Stimulated activated CD8-positive, alpha-beta memory T cell treated with anti-CD3 and anti-CD28 coated beads, Interleukin-7, amount 100 ng/mL, for 24 hours (primary cell): ENCODE results near the gene MAP3K20.
"Not testable (repeated sequence)": the region's sequence is repeated elsewhere in the genome, so short reads cannot be mapped to it uniquely, and the experiment has no call there.

Experiments used
- DNase-seq: peaks from one replicate; pipeline ENCODE4 v3.0.0-alpha.2; 2020; ENCODE audit warnings: low read depth

MAP3K20 gene

DNA sequence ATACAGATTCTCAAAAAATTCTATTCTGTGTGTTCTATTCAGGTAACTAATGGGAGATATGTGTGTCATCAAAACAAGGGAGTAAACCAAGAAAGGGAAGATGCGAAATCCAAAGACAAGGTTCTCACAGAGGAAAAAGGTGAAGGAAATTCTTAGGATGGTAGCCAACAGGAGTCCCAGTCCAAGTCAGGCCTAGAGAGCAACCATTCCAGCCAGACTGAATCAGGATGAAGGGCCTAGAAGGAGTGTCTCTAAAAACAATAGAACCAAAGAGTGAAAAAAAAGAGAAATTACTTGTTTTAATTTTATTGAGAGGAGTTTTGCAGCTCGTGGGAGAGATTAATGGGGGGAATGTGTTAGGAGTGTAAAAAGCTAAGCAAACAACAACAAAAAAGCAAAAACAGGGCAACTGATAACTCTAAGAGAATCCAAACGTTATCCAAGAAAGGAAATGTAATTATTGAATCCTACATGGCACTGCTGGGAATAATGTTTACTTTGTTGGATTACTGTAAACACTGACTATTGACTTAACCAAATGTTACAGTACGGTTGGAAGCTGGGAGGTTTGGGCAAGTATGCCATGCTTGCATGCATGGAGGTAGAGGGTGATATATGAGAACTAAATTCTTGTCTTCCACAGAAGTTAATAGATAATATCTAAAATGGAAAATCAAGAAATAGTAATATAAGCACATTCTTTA lies 12.3 kb downstream of the MAP3K20 start:
- no peak for DNase-seq

DNA sequence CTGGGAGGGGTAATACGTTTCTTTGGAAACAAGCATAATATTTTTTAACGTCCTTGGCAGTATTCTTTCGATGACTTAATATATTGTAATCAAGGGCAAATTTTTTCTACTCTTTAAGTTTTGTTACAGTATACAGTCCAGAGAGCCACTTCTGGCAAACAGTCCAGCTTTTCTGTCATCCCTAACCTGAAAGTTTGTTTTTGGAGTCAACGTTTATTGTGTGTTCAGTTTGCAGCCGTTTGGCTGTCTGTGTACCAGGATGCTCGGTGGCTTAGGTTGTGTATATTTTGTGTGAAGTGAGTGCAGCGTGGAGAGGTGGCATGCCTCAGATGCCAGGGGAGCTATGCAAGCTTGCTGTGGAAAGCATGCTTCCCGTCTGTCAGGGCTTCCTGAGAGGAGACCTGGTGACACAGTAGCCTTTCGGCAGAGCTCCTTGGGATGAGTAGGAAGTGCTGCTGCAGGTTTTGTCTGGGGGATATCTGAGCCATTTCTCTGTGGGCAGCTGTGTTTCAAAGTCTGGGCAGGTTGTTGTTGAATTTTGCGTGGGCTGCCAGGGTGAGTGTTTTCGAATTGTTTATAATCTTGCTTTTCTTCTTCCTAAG lies 14.7 kb downstream of the MAP3K20 start:
- DNase-seq, result no peak

DNA sequence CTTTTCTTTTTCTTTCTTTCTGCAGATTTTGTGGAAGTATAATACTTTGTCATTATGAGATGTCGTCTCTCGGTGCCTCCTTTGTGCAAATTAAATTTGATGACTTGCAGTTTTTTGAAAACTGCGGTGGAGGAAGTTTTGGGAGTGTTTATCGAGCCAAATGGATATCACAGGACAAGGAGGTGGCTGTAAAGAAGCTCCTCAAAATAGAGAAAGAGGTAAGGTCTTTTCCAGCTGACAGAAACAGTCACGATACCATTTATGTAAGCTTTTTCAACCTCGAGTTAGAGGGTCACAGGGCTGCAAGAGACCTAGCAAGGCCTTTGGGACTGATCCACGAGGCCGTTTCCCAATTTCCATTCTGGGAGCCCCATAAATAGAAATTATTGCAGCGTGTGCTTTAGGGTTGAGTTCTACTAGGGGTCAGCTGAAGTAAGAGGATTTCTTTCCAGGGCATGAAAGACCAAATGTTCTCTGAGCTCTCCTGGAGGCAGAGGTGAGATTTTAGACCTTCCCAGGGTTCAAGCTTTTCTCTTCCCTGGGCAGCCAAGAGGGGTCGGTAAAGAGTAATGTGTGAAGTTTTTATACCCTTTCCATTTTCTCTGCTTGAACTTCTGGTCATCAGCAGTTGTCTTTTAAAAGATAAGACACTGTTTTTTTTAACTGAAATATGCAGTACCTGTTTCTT lies 15.5 kb downstream of the MAP3K20 start:
- DNase-seq, result no peak

DNA sequence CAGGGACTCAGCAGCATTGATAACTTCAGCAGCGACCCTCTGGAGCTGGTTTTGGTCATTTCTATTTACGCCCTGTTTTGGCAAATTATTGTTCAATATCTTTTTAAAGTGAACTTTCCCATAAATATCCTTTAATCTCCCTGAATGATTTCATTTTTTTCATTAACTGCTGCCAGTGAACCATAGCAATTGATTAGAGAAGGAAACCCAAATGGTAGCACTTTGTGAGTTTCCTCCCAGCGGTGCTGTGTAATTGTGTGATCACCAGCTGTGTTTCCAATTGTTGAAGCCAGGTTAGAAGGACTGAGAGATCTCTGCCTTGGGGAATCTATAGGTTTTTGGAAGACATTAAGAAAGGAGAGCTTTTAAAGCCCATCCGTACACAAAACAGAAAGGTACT lies 16.3 kb downstream of the MAP3K20 start:
- DNase-seq, result no peak

DNA sequence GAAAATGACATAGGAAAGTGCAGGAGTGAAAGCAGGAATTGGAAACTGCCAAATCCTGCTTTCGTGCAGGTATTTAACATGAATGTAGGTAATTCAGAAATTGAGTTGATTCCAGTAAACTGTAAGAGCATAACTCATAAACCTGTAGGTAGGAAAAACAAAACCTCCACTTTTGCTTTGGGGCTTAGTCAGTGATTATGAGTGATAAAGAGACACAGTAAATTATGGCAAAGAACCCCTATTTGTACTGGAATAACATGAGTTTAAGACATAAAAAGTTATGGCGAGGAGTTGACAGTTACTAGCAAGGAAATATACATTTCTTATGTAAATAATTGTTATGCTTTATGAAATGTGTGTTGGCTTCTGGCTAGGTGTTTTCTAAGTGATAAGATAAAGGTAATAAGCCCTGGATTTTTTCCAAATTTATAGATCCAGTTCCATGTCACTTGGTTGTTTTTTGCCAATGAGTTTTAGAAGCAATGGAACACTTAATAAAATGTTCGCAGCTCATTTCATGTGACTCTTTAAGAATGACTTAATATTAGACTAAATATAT lies 17.3 kb downstream of the MAP3K20 start:
- no peak for DNase-seq

DNA sequence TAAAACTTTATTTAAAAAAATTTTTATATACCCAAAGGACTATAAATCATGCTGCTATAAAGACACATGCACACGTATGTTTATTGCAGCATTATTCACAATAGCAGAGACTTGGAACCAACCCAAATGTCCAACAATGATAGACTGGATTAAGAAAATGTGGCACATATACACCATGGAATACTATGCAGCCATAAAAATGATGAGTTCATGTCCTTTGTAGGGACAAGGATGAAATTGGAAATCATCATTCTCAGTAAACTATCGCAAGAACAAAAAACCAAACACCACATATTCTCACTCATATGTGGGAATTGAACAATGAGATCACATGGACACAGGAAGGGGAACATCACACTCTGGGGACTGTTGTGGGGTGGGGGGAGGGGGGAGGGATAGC lies 18.0 kb downstream of the MAP3K20 start:
- DNase-seq, result not testable (repeated sequence)

DNA sequence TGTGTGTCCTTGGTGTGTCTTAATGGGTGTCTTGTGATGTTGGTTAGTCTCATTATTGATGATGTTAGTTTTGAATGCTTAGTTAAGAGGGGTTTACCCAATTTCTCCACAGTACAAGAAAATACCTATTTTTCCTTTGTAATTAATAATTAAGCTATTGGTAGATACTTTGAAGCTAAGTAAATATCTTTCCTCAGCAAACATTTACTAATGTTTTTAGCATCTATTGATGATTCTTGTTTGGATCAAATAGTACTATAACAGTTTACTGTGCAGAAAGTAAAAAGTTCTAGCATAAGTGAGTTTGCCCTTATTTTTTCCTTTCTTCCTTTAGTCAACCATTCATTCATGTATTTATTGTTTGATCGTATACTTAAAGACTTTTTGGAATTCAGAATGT lies 19.1 kb downstream of the MAP3K20 start:
- DNase-seq, result no peak

DNA sequence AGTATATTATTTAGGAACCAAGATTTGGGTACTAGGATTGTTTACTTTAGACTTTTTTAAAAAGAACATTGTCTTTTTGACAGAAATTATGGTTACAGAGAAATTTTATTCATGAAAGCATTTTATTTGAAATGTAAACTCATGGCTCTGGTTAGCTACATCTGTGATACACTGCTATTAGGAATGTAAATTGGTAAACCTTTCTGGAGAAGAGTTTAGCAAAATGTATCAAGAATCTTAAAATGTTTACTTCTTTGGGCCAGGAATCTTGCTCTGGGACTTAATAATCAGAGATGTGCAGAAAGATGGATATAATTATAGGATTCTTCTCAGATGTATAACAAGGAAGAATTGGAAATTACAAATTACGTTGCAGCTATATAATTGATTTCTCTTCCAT lies 19.7 kb downstream of the MAP3K20 start:
- no peak for DNase-seq

DNA sequence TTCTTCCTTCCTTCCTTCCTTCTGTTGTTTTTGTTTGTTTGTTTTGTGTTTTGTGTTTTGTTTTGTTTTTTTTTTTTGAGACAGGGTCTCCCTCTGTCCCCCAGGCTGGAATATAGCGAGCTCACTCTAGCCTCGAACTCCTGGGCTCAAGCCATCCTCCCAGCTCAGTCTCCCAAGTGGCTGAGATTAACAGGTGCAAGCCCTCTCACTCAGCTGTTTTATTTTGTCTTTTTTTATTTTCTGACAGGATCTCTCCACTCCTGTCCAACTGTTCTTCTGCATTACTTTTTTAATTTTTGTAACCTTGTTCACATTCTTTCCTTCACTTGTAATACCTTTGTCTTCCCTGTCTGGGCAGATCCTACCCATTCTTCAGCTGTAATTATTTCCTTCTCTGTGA lies 23.6 kb downstream of the MAP3K20 start:
- DNase-seq, result no peak

DNA sequence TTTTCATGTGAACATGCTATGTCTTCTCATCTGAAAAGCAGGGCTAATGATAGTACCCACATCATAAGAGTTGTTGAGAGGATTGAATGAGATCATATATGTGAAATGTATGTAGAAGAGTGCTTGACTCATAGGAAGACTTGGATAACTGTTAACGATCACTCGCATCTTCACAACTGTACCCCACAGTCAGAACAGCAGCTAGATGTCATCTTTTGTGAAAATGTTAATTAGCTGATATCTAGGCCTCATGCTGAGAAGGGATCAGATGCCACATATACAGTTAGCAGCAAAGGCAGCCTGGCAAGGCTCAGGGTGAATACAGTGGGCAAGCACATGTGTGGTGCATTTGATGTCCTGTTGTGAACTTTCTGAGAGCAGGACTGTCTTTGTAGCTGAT lies 24.2 kb downstream of the MAP3K20 start:
- DNase-seq, result no peak

DNA sequence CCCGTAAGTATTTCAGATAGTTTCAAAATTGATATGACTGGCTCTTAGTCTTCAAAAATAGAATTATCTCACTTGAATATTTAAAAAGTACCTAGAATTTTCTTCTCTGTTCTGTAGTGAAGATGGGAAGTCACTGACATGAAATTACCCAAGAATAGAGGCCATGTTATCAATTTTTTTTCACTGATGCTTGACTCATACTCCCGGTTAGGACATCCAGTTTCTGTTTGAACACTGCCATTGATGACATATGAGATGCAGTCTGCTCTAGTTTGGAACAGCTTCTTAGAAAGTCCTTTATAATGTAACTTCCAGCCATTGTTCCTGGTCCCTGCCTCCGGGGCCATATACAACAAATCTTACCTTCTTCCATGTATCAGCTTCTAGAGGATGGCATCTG lies 26.0 kb downstream of the MAP3K20 start:
- DNase-seq, result no peak

DNA sequence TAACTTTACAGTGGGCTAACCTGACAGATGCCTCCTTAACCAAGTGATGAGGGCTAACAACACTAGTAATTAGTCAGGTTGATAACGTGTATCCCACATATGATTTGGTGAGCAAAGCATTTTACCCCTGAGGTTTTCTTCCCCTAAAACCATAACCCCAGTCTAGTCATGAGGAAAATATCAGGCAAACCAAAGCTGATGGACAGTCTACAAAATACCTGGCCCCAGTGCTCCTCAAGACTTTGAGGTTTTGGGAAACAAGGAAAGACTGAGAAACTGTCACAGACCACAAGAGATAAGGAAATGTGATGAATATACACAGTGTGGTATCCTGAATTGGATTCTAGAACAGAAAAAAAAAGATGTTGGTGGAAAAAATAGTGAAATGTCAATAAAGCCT lies 28.5 kb downstream of the MAP3K20 start:
- no peak for DNase-seq

DNA sequence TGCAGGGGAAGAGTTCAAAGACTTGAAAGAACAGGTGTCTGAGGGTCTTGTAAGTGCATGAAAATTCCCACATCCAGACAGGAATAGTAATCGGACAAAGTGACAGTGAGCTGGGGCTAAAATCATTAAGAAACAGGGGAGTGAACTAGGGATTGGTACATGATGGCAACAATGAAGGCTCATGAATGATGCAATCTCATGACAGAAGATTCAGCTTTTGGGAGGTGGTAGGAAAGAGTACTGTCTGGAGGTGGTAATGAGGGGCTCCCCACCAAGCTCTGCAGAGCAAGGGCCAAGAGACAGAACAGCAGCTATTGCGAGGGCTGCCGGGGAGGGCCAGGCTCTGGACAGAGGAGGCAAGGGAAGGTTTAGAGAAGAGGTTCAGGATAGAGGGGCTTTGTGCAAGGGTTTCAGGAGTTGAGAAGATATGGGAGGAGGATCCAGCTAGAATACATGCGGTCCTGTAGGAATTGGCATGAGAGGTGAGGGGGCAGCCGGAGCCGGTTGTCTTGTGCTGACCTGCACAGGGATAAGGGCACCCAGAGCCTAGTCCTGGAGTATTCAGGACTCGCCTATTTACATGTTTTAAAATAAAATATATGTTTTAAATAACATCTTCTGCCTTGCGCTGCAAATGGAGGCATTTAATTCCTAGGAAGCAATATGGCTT lies 31.4 kb downstream of the MAP3K20 start:
- no peak for DNase-seq

DNA sequence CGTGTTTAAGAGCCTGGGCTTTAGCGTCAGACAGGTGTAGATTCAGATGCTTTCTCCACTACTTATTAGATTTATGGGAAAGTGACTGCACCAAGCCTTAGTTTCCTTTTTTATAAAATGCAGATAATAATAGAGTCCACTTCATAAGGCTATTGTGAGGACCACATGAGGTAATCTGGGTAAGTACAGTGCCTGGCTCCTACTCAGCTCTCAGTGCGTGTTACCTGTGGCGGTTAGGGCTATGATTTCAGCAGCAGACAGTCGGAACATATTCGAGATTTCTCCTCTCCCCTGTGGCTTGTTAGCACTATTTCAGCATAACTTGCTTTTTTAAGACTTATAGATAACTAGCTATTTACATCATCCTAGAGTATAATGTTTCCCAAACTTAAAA lies 32.0 kb downstream of the MAP3K20 start:
- no peak for DNase-seq

DNA sequence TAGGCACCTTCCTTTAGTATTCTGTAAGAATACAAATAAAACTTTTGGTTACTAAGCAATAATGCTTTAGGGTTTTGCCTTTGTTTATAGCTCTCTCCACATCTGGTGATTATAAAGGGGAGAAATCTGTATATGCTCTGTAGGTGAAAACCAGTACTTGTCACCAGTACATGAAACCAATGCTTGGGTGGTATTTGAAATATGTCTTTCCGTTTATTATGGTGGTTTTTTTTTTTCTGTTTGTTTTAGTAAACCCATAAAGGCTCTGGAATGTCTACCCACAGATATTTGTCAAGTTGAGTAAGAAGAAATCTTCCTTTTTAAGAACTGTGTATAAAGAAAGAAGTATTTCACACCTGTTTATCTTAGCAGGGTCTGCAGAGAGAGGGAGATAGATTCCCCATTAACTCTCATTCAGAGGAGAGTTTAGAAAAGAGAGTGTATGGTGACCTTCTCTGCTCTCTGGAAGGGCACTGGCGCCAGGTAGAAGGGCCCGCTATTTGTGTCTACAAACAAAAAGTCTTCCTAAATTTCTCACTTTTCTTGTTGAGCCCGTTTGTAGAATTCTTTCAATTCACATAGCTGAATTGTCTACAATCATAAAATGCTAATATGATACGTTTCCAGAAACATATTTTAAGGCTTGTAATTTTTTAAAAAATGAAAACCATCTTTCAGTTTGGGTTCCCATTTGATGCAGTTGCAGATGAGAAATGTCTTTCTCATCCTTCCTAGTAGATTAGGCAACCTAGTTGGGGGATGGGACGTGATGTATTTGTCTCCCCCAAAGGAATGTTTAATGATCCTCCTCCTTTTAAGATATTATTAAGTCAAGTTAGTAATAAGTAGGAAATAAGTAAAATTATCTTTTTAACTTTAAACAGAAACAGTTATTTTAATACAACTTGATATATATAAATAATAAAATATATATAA lies 33.9 kb downstream of the MAP3K20 start:
- DNase-seq, result no peak

DNA sequence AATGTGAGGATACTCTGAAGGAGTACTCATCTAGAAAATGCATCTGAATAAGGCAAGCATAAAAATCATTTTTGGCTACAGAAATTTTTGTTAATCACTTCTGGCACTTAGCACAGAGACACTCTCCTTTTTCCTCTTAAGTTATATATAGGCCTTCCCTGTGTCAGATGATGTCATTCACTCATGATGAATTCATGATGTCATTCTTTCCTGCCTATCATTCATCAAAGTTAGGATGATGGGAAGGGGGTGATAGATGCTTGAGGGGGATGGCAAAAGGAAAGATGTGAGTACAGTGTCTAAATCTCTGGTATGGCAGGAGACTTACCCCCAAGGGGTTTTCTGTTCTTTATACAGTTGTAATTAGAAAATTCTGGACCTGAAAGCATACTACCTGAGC lies 42.0 kb downstream of the MAP3K20 start:
- DNase-seq, result no peak

DNA sequence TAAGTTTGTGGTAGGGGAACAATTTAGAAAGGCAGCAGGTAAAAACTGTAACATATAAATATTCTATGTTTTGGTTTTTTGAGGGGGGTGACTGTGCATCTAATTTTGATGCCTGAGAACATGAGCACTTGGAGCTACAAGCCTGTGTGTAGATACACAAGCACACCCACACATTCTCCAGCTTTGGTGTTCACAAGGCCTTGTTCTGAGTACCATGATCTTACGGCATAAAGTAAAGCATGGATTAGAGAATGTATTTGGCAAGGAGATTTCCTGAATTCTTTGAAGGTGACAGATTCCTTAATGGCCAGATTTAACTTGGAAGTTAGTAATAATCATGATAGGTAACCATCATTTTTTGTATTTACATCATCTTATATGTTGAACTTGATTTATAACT lies 42.7 kb downstream of the MAP3K20 start:
- DNase-seq, result no peak

DNA sequence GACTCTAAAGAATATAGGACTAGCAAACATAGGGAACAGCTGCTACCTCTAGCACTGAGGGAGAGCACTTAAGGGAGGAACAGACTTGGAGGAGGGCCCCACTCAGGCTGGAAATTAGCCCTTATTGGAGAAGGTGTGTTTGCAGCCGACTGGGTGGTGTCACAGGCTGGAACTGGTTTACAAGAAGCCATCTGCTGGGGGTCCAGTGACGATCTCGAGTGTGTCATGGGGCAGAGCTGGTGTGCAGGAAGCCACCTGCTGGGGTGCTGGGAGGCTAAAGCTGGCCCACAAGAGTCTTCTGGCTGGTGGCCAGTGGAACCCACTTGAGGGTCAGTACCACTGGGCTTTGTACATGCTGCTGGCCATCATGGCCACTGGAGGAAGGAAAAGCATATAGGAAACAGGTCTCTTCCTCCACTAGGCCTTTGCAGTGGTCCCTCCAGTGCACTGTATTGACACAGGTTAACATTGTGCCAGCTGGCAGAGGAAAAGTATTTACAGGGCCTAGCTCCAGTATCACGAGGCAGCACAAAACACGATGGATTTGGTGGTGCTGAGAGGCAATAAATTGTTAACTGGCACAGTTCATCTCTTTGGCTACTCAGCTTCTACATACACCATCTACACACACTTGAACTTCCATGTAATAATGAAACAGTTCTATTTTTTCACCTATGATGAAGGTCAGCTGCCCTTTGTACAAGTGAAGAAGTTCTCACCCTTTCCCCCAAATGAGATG lies 43.6 kb downstream of the MAP3K20 start:
- DNase-seq, result no peak

DNA sequence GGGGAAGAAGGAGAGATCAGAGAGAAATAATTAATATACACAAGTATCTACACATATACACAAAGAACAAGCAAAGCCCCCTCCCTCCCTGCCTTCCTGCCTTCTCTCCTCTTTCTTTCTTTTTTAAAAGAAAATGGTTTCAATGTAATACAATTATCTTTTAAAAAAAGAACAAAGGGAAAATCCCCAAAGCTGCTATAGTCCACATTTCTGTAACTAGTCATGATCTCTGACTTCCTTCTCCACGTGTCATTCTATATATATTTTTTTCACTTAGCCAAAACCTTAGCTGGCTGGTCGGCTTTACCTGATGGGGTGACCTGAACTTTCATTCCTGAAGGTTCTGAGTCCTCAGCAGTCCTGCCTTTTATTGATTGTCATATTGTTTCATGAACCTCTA lies 44.3 kb downstream of the MAP3K20 start:
- DNase-seq, result no peak

DNA sequence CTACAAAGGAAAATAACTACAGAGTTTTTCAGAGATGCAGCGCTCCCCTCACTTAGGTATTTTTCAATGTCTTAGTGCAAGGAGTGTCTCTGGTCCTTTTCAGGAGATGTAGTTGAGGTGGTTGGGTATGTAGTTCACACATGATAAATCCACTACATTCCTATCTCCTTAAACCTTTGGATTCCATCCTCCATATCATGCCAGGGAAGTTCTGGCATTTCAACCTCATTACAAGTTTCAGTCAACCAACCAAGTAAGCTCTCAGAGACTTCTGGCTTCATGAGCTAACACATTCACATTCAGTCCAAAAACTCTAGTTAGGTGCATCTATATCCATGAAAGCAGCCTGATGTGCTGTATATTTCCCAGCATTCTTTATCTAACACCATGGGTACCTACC lies 47.3 kb downstream of the MAP3K20 start:
- no peak for DNase-seq

DNA sequence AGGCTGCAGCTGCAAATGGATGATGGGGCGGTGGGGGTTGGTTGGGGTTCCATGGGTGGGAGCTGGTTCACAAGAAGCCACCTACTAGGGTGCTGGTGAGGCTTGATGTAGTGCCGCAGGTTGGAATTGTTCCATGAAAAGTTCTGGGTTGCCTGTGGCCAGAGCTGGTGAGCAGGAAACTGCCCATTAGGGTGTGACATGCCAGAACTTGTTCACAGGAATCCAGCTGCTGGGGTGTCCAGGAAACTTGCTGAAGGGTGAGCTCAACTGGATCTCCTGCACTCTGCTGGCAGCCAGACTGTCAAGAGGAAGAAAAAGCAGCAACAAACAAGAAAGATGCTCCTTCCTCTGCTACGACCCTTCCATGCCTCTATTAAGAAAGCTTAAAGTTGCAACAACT lies 48.8 kb downstream of the MAP3K20 start:
- DNase-seq, result no peak
